Activated CD8-positive, alpha-beta T cell treated with anti-CD3 and anti-CD28 coated beads, Interleukin-2, amount 10 ng/mL, durations not matched to agents 7 days and 5 days (primary cell): ENCODE results near the gene SYT12. TPM values are rescaled to one million over a fixed set of nuclear protein-coding genes. Genes with fewer than 3 reads are reported as not detected.
A peak's percentile ranks its signal among the peaks of the same experiment; 100 is the strongest.

Experiments
- ATAC-seq: fragments of 150-1000 bp; cut with Tn5 transposase; one replicate; pipeline ENCODE4 v1.10.0; 2021; ENCODE audit warnings: moderate library complexity
- CTCF ChIA-PET: fragments of 350-600 bp; sonication (Branson Sonifier 250); formaldehyde crosslinking; loops from one replicate; lab custom pipeline; 2021; ENCODE audit warnings: antibody characterized with exemption; lab: Charles Lee
- POLR2A ChIA-PET: fragments of 350-600 bp; sonication (Branson Sonifier 250); formaldehyde crosslinking; loops from one replicate; lab custom pipeline; 2021; ENCODE audit warnings: antibody characterized with exemption; lab: Charles Lee
- DNase-seq: peaks from one replicate; pipeline ENCODE4 v3.0.0-alpha.2; 2020
- H3K27ac Mint-ChIP-seq: one replicate; pipeline ENCODE4 v1.8.0; 2021; ENCODE audit warnings: mild to moderate bottlenecking, mixed read lengths
- H3K27me3 Mint-ChIP-seq: one replicate; pipeline ENCODE4 v1.8.0; 2021; ENCODE audit warnings: low read depth, mixed read lengths
- H3K36me3 Mint-ChIP-seq: one replicate; pipeline ENCODE4 v1.8.0; 2021; ENCODE audit warnings: low read depth, mixed read lengths
- H3K4me1 Mint-ChIP-seq: one replicate; pipeline ENCODE4 v1.8.0; 2021; ENCODE audit warnings: low read depth, mixed read lengths
- H3K4me3 Mint-ChIP-seq: one replicate; pipeline ENCODE4 v1.8.0; 2021; ENCODE audit warnings: mild to moderate bottlenecking, mixed read lengths
- H3K9me3 Mint-ChIP-seq: one replicate; pipeline ENCODE4 v1.8.0; 2022; ENCODE audit warnings: mixed read lengths; ENCODE audit not compliant: insufficient read depth
- total RNA-seq, 2 experiments: library from RNA; stranded (reverse); gene quantifications; one replicate each; pipeline ENCODE4 v1.2.3, GENCODE V29; 2021

SYT12 gene, protein sequence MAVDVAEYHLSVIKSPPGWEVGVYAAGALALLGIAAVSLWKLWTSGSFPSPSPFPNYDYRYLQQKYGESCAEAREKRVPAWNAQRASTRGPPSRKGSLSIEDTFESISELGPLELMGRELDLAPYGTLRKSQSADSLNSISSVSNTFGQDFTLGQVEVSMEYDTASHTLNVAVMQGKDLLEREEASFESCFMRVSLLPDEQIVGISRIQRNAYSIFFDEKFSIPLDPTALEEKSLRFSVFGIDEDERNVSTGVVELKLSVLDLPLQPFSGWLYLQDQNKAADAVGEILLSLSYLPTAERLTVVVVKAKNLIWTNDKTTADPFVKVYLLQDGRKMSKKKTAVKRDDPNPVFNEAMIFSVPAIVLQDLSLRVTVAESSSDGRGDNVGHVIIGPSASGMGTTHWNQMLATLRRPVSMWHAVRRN
- not detected for total RNA-seq

DNA sequence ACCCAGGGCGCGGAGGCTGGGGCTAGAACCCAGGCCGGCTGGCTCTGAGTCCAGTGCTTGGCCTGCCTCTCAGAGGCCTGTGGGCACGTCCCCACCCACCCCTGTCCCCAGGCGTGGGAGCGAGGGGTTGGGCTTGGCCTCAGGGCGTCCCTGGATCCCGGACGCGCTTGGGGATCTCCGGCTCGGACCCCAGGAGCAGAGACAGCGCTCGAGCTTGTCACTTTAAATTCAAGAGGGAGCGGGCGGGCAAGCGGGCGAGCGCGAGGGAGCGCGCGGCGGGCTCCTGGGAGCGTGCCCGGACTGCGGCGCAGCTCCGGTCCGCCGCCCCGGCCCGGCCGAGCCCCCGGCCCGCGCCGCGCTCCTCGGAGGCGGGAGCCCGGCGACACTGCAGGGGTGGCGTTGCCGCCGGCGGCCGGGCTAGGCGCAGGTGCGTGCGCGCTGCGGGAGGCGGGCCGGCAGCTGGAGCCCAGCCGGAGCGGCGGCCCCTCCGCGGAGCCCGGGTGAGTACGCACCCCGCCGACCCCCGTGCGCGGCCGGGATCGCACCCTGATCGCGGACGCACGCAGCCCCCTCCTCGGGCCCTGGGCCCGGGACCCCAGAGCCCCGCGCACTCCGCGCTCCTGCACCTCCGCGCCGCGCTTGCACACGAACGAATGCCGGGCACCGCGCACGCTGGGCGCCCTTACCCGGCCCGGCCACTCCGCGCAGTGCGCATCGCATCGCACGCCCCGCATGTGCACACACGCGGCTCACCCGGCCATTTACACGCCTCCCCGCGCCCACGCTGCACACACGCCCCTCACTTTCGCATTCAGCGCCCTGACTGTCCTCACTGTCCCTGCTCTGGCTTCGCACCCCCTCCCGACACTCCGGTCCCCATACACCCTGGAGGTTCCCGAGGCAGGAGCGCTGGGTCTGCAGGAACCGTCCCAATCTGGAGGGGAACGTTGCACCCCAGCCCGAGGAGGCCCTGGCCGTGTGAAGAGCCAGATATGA lies at the start of gene SYT12:
TSS of gene SYT12 (plus strand) at position 174 of the 996 bp plus-strand sequence. CDS start 7,011 bp downstream, outside the sequence.
- ATAC-seq: peak; percentile 44
- POLR2A ChIA-PET: no interaction called here
- DNase-seq: no peak
- H3K27me3 Mint-ChIP-seq: peaks cover 59% of the 10 kb centered on the region
- peaks cover 30% of the 10 kb centered on the region for H3K4me1 Mint-ChIP-seq
- CTCF ChIA-PET: no interaction called here
- H3K36me3 Mint-ChIP-seq: no peaks in the 10 kb centered on the region
- H3K27ac Mint-ChIP-seq: no peak within 1 kb of the TSS
- no peaks in the 10 kb centered on the region for H3K9me3 Mint-ChIP-seq
- peak within 1 kb of the TSS; percentile 34 for H3K4me3 Mint-ChIP-seq

GRCh38 chr11:66973956-66974580 lies 48.9 kb upstream of the SYT12 start:
- H3K4me3 Mint-ChIP-seq: no peak overlapping the region
- DNase-seq (no peak), ATAC-seq (no peak)
- peaks cover 6% of the 10 kb centered on the region for H3K4me1 Mint-ChIP-seq
- CTCF ChIA-PET: no interaction called here
- POLR2A ChIA-PET: no interaction called here
- no peaks in the 10 kb centered on the region for H3K27me3 Mint-ChIP-seq
- no peaks in the 10 kb centered on the region for H3K36me3 Mint-ChIP-seq
- H3K9me3 Mint-ChIP-seq: no peaks in the 10 kb centered on the region
- H3K27ac Mint-ChIP-seq: no peak overlapping the region

DNA sequence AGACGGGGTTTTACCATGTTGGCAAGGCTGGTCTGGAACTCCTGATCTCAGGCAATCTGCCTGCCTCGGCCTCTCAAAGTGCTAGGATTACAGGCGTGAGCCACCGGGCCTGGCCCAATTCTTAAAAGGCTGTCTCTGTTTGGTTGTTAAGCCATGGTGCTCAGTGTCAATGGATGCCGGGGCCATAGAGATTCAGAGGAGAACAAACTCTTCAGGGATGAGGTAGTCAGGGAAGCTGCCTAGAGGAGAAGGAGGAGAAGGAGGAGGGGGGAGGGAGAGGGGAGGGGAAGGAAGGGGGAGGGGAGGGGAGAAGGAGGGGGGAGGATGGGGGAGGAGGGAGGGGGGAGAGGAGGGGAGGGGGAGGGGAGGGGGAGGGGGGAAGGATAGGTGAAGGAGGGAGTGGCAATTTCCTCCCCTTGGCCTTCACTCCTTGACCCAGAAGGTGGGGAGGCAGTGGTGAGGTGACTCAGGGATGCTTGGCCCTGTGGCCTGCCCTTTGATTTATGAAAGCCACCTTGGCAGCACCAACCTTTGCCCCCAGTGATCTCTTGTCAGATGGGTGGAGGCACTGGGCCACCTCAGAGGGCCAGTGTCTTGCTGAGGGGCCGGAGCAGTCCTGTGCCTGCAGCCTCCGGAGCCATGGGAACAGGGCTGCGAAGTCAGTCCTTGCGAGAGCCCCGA lies 48.1 kb upstream of the SYT12 start, which contains the start of gene C11orf86:
TSS of gene C11orf86 (plus strand) at position 581 of the 681 bp plus-strand sequence. CDS start at position 640, 59 bp downstream.
- Mint-ChIP-seq H3K27me3 (no peaks in the 10 kb centered on the region), H3K27ac (no peak within 1 kb of the TSS), H3K4me1 (peaks cover 6% of the 10 kb centered on the region), H3K36me3 (no peaks in the 10 kb centered on the region), H3K4me3 (no peak within 1 kb of the TSS), H3K9me3 (no peaks in the 10 kb centered on the region)
- DNase-seq (no peak), ATAC-seq (no peak)
- CTCF ChIA-PET: interaction anchor here (0.9 kb wide), 1 partner anchor 16 kb away, joined by 6 read pairs; no protein-coding TSS in a partner anchor
- POLR2A ChIA-PET: no interaction called here

- H3K4me3 Mint-ChIP-seq: no peak overlapping the region
- no peaks in the 10 kb centered on the region for H3K36me3 Mint-ChIP-seq
- ATAC-seq (peak; percentile 23), DNase-seq (no peak)
- H3K9me3 Mint-ChIP-seq: no peaks in the 10 kb centered on the region
- no peak overlapping the region for H3K27ac Mint-ChIP-seq
- H3K27me3 Mint-ChIP-seq: no peaks in the 10 kb centered on the region
- ChIA-PET CTCF (interaction anchor here (0.7 to 0.9 kb wide), 2 partner anchors 16 to 1272 kb away, joined by 3 to 6 read pairs; no protein-coding TSS in a partner anchor), POLR2A (no interaction called here)
- H3K4me1 Mint-ChIP-seq: peaks cover 5% of the 10 kb centered on the region
Observed at GRCh38 chr11:66975405-66976027, 47.4 kb upstream of the SYT12 start.

- no peaks in the 10 kb centered on the region for H3K9me3 Mint-ChIP-seq
- H3K27ac Mint-ChIP-seq: no peak overlapping the region
- no peak overlapping the region for H3K4me3 Mint-ChIP-seq
- no peak for DNase-seq
- ChIA-PET POLR2A (interaction anchor here (0.6 kb wide), 1 partner anchor 422 kb away, joined by 3 read pairs; no protein-coding TSS in a partner anchor), CTCF (interaction anchor here (0.7 to 0.9 kb wide), 2 partner anchors 17 to 1273 kb away, joined by 3 to 6 read pairs; no protein-coding TSS in a partner anchor)
- no peaks in the 10 kb centered on the region for H3K27me3 Mint-ChIP-seq
- H3K36me3 Mint-ChIP-seq: no peaks in the 10 kb centered on the region
- H3K4me1 Mint-ChIP-seq: no peaks in the 10 kb centered on the region
- ATAC-seq: no peak
Observed at GRCh38 chr11:66976028-66976467, 46.9 kb upstream of the SYT12 start.

DNA sequence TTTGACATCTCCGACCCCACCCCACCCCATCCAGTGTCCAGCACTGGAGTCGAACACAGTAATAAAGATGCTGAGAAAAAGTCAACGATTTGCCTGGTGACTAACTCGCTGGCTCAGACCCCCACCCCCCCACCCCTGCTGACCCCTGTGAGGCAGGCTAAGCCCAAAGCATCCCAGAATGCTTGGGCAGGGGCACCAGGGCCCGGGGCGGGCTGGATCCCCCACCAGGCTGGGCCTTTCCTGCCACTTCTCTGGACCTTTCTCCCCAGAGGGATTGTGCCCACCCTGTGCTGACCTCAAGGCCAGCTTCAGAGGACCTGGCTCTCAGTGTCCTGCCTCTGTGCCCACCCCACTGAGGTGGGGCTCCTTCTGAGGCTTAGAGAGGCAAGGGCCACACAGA lies 46.0 kb upstream of the SYT12 start:
- ATAC-seq (no peak), DNase-seq (no peak)
- no peaks in the 10 kb centered on the region for H3K36me3 Mint-ChIP-seq
- H3K4me3 Mint-ChIP-seq: no peak overlapping the region
- POLR2A ChIA-PET: no interaction called here
- no peak overlapping the region for H3K27ac Mint-ChIP-seq
- no peaks in the 10 kb centered on the region for H3K9me3 Mint-ChIP-seq
- CTCF ChIA-PET: no interaction called here
- no peaks in the 10 kb centered on the region for H3K27me3 Mint-ChIP-seq
- H3K4me1 Mint-ChIP-seq: peaks cover 1% of the 10 kb centered on the region

DNA sequence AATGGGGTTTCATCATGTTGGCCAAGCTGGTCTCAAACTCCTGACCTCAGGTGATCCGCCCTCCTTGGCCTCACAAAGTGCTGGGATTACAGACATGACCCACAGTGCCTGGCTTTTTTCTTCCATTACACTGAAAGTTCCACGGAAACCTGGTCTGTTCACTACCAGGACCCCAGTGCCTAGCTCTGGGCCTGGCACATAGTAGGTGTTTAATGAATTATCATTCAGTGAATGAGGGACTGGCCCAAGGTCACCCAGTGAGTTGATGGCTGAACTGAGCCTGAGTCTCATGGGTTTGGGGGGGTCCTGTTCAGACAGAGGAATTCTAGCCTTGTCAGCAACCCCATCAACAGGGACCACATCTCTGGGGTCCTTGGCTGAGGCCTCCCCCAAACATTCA lies 44.7 kb upstream of the SYT12 start:
- Mint-ChIP-seq H3K27ac (no peak overlapping the region), H3K9me3 (no peaks in the 10 kb centered on the region), H3K27me3 (peaks cover 2% of the 10 kb centered on the region), H3K36me3 (no peaks in the 10 kb centered on the region), H3K4me1 (peaks cover 5% of the 10 kb centered on the region), H3K4me3 (no peak overlapping the region)
- DNase-seq (no peak), ATAC-seq (no peak)
- ChIA-PET CTCF (interaction anchor here (1.0 kb wide), 1 partner anchor 18 kb away, joined by 3 read pairs; no protein-coding TSS in a partner anchor), POLR2A (no interaction called here)

DNA sequence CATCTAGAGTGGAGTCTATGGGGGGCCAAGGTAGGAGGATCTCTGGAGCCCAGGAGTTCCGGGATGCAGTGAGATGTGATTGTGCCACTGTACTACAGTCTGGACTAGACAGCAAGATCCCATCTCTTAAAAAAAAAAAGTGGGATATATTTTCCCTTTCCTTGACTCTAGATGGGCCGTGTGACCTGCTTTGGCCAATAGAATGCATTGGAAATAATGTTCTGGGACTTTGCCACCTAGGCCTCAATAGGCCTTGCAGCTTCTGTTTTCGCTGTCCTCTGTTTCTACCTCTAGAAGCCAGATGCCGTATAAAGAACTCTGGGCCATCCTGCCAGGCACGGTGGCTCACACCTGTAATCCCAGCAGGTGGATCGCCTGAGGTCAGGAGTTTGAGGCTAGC lies 44.2 kb upstream of the SYT12 start:
- CTCF ChIA-PET: interaction anchor here (1.0 kb wide), 1 partner anchor 18 kb away, joined by 3 read pairs; no protein-coding TSS in a partner anchor
- peaks cover 2% of the 10 kb centered on the region for H3K27me3 Mint-ChIP-seq
- ATAC-seq (no peak), DNase-seq (no peak)
- no peaks in the 10 kb centered on the region for H3K9me3 Mint-ChIP-seq
- peaks cover 5% of the 10 kb centered on the region for H3K4me1 Mint-ChIP-seq
- POLR2A ChIA-PET: no interaction called here
- H3K4me3 Mint-ChIP-seq: no peak overlapping the region
- H3K36me3 Mint-ChIP-seq: no peaks in the 10 kb centered on the region
- no peak overlapping the region for H3K27ac Mint-ChIP-seq

- Mint-ChIP-seq H3K27me3 (peaks cover 3% of the 10 kb centered on the region), H3K4me1 (peaks cover 5% of the 10 kb centered on the region), H3K9me3 (no peaks in the 10 kb centered on the region), H3K4me3 (no peak overlapping the region), H3K27ac (no peak overlapping the region), H3K36me3 (no peaks in the 10 kb centered on the region)
- ChIA-PET POLR2A (no interaction called here), CTCF (interaction anchor here (1.0 kb wide), 1 partner anchor 17 kb away, joined by 3 read pairs; no protein-coding TSS in a partner anchor)
- DNase-seq (no peak), ATAC-seq (no peak)
Observed at GRCh38 chr11:66979336-66979980, 43.5 kb upstream of the SYT12 start.

GRCh38 chr11:66981976-66982578 lies 40.9 kb upstream of the SYT12 start:
- Mint-ChIP-seq H3K4me1 (peaks cover 5% of the 10 kb centered on the region), H3K4me3 (no peak overlapping the region), H3K27ac (no peak overlapping the region), H3K9me3 (no peaks in the 10 kb centered on the region), H3K27me3 (peaks cover 7% of the 10 kb centered on the region), H3K36me3 (no peaks in the 10 kb centered on the region)
- ChIA-PET POLR2A (no interaction called here), CTCF (no interaction called here)
- DNase-seq: no peak
- no peak for ATAC-seq
